CD4-positive, alpha-beta T cell treated with Interleukin-6 for 4 hours (primary cell): Measurements from ENCODE around the gene MBD5.

ENCODE experiments used
- DNase-seq: peaks from one replicate; pipeline ENCODE4 v3.0.0-alpha.2; 2020; ENCODE audit warnings: mixed read lengths

Gene MBD5

GRCh38 chr2:148554459-148555247 lies 533.8 kb downstream of the MBD5 start:
- DNase-seq, result no peak

GRCh38 chr2:148555622-148556294 lies 534.9 kb downstream of the MBD5 start:
- DNase-seq, result no peak

GRCh38 chr2:148557844-148558436 lies 537.0 kb downstream of the MBD5 start:
- DNase-seq, result no peak

- no peak for DNase-seq
Measured at GRCh38 chr2:148560496-148560895, 539.6 kb downstream of the MBD5 start.

GRCh38 chr2:148561389-148561788 lies 540.5 kb downstream of the MBD5 start:
- no peak for DNase-seq

- DNase-seq, result no peak
Measured at GRCh38 chr2:148565272-148565894, 544.5 kb downstream of the MBD5 start.
